Skeletal muscle satellite cell (primary cell): Measurements from ENCODE around the gene TREX2.

ENCODE experiments used
- H3K27me3 ChIP-seq: 2 replicates; pipeline ENCODE4 v1.7.0; 2013; ENCODE audit warnings: low read length; ENCODE audit not compliant: control insufficient read depth, insufficient read depth
- H3K36me3 ChIP-seq: 2 replicates; pipeline ENCODE4 v1.7.0; 2013; ENCODE audit warnings: mild to moderate bottlenecking, control low read depth, low read length; ENCODE audit not compliant: insufficient read depth
- H3K4me1 ChIP-seq: 2 replicates; pipeline ENCODE4 v1.7.0; 2013; ENCODE audit warnings: low read length; ENCODE audit not compliant: control insufficient read depth, insufficient read depth
- H3K4me2 ChIP-seq: 2 replicates; pipeline ENCODE4 v1.7.0; 2013; ENCODE audit warnings: mild to moderate bottlenecking, low read length
- H3K4me3 ChIP-seq: 2 replicates; pipeline ENCODE4 v1.7.0; 2013; ENCODE audit warnings: low read length
- H3K9ac ChIP-seq: 2 replicates; pipeline ENCODE4 v1.7.0; 2013; ENCODE audit warnings: mild to moderate bottlenecking, low read depth, low read length, moderate library complexity
- H3K9me3 ChIP-seq: replicated peaks from 2 replicates; pipeline ENCODE4 v1.7.0; 2013; ENCODE audit warnings: mild to moderate bottlenecking, control low read depth, low read length

Gene TREX2

GRCh38 chrX:153462291-153462690 lies 16.4 kb upstream of the TREX2 start:
- no peak overlapping the region for H3K4me3 ChIP-seq
- no peaks in the 10 kb centered on the region for H3K27me3 ChIP-seq
- H3K9me3 ChIP-seq = no peaks in the 10 kb centered on the region
- H3K4me2 ChIP-seq = no peak overlapping the region
- no peak overlapping the region for H3K9ac ChIP-seq
- H3K4me1 ChIP-seq = peaks cover 10% of the 10 kb centered on the region
- H3K36me3 ChIP-seq = peaks cover 3% of the 10 kb centered on the region

- H3K9me3 ChIP-seq = no peaks in the 10 kb centered on the region
- no peak overlapping the region for H3K4me2 ChIP-seq
- no peak overlapping the region for H3K9ac ChIP-seq
- no peaks in the 10 kb centered on the region for H3K27me3 ChIP-seq
- no peak overlapping the region for H3K4me3 ChIP-seq
- peaks cover 10% of the 10 kb centered on the region for H3K4me1 ChIP-seq
- H3K36me3 ChIP-seq = peaks cover 3% of the 10 kb centered on the region
Observed at GRCh38 chrX:153460826-153461225, 15.0 kb upstream of the TREX2 start.

GRCh38 chrX:153459986-153460385 lies 14.1 kb upstream of the TREX2 start:
- Histone ChIP-seq H3K27me3 (no peaks in the 10 kb centered on the region), H3K9ac (no peak overlapping the region), H3K9me3 (no peaks in the 10 kb centered on the region), H3K4me1 (peaks cover 10% of the 10 kb centered on the region), H3K4me2 (no peak overlapping the region), H3K4me3 (no peak overlapping the region), H3K36me3 (peaks cover 3% of the 10 kb centered on the region)

- Histone ChIP-seq H3K4me2 (no peak overlapping the region), H3K27me3 (no peaks in the 10 kb centered on the region), H3K36me3 (no peaks in the 10 kb centered on the region), H3K9me3 (no peaks in the 10 kb centered on the region), H3K4me1 (peaks cover 10% of the 10 kb centered on the region), H3K4me3 (no peak overlapping the region), H3K9ac (no peak overlapping the region)
Observed at GRCh38 chrX:153458476-153458875, 12.6 kb upstream of the TREX2 start.

DNA sequence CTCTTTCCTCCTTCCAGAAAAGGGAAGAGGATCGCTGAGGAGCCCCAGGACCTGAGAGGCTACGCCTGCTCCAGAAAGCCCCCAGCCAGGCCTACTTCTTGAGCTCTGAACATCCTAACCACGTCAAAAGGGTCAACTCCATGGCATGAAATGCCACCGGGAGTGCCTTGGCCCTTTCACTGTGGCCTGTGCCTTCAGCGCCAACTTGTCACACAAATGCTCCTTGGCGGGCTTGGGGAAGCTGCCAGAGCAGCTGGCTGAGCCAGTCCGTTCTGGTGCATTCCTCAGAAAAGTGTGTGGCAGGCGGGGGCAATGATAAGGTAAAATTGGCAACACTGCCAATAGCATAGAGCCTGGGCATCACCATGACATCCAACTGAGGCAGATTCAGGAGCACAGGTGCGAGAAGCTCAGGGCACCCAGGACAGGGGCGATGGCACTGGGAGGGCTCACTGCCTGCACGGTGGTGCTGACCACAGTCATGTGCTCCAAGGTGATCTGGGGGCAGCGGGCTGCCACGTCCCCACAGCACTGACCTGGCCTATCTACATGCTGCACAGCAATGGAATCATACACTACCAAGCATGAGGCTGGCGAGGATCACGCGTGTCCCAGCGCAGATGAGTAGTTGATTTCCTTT lies 12.1 kb upstream of the TREX2 start:
- Histone ChIP-seq H3K27me3 (no peaks in the 10 kb centered on the region), H3K9ac (no peak overlapping the region), H3K9me3 (no peaks in the 10 kb centered on the region), H3K4me3 (no peak overlapping the region), H3K4me1 (peaks cover 10% of the 10 kb centered on the region), H3K36me3 (no peaks in the 10 kb centered on the region), H3K4me2 (no peak overlapping the region)

- Histone ChIP-seq H3K9ac (no peak overlapping the region), H3K4me2 (no peak overlapping the region), H3K27me3 (no peaks in the 10 kb centered on the region), H3K36me3 (no peaks in the 10 kb centered on the region), H3K4me1 (peaks cover 10% of the 10 kb centered on the region), H3K4me3 (no peak overlapping the region), H3K9me3 (no peaks in the 10 kb centered on the region)
Observed at GRCh38 chrX:153457136-153457825, 11.4 kb upstream of the TREX2 start.

- H3K4me2 ChIP-seq = no peak overlapping the region
- no peaks in the 10 kb centered on the region for H3K36me3 ChIP-seq
- H3K4me3 ChIP-seq = no peak overlapping the region
- H3K4me1 ChIP-seq = peaks cover 10% of the 10 kb centered on the region
- H3K27me3 ChIP-seq = no peaks in the 10 kb centered on the region
- H3K9me3 ChIP-seq = no peaks in the 10 kb centered on the region
- H3K9ac ChIP-seq = no peak overlapping the region
Observed at GRCh38 chrX:153456704-153457103, 10.8 kb upstream of the TREX2 start.

DNA sequence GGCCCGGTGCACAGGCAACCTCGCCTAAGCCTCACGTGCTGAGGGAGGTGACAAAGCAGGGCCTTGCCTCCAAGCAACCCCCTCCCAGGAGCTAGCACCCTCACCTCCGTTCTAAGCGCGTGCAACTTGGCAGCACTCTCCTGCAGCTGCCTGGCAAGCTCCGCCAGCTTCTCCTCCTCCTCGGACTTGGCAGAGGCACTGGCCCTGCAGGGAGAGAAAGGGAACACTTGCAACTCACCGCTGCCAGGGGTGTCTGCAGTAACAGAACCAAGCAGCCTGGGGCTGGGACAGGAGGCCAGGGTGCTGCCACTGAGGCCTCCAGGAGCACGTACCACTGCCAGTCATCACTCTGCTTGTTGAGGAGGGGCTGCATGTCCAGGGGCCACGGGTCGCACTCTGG lies 10.3 kb upstream of the TREX2 start:
- no peak overlapping the region for H3K9ac ChIP-seq
- no peak overlapping the region for H3K4me2 ChIP-seq
- no peaks in the 10 kb centered on the region for H3K9me3 ChIP-seq
- no peaks in the 10 kb centered on the region for H3K27me3 ChIP-seq
- H3K36me3 ChIP-seq = no peaks in the 10 kb centered on the region
- H3K4me3 ChIP-seq = no peak overlapping the region
- peaks cover 10% of the 10 kb centered on the region for H3K4me1 ChIP-seq

GRCh38 chrX:153455571-153455970 lies 9.7 kb upstream of the TREX2 start:
- H3K9ac ChIP-seq = no peak overlapping the region
- no peaks in the 10 kb centered on the region for H3K27me3 ChIP-seq
- H3K4me3 ChIP-seq = no peak overlapping the region
- no peaks in the 10 kb centered on the region for H3K36me3 ChIP-seq
- peaks cover 9% of the 10 kb centered on the region for H3K4me1 ChIP-seq
- H3K4me2 ChIP-seq = no peak overlapping the region
- H3K9me3 ChIP-seq = no peaks in the 10 kb centered on the region

- no peaks in the 10 kb centered on the region for H3K9me3 ChIP-seq
- no peak overlapping the region for H3K9ac ChIP-seq
- H3K4me2 ChIP-seq = no peak overlapping the region
- no peaks in the 10 kb centered on the region for H3K36me3 ChIP-seq
- H3K27me3 ChIP-seq = no peaks in the 10 kb centered on the region
- H3K4me1 ChIP-seq = peaks cover 4% of the 10 kb centered on the region
- no peak overlapping the region for H3K4me3 ChIP-seq
Observed at GRCh38 chrX:153454901-153455550, 9.2 kb upstream of the TREX2 start.

GRCh38 chrX:153450949-153451277 lies 5.1 kb upstream of the TREX2 start:
- H3K4me3 ChIP-seq = no peak overlapping the region
- no peaks in the 10 kb centered on the region for H3K4me1 ChIP-seq
- no peaks in the 10 kb centered on the region for H3K9me3 ChIP-seq
- no peak overlapping the region for H3K4me2 ChIP-seq
- no peaks in the 10 kb centered on the region for H3K27me3 ChIP-seq
- H3K9ac ChIP-seq = no peak overlapping the region
- no peaks in the 10 kb centered on the region for H3K36me3 ChIP-seq
